HepG2 (cell line): ENCODE data around the gene SPATA21.

Experiments used
- CTCF ChIP-seq: sonication (generic); formaldehyde crosslinking; IDR thresholded peaks from 2 replicates; pipeline ENCODE4 v1.5.0; 2020; ENCODE audit warnings: mild to moderate bottlenecking, missing genetic modification reagents, moderate library complexity
- POLR2AphosphoS5 ChIP-seq: IDR thresholded peaks from 2 replicates; pipeline ENCODE4 v1.6.1; 2012; ENCODE audit warnings: low read depth, low read length
- ZNF274 ChIP-seq: sonication (generic); formaldehyde crosslinking; IDR thresholded peaks from 2 replicates; pipeline ENCODE4 v1.5.1; 2020; ENCODE audit warnings: mild to moderate bottlenecking, missing genetic modification reagents
- ZNF431 ChIP-seq: sonication (generic); formaldehyde crosslinking; IDR thresholded peaks from 2 replicates; pipeline ENCODE4 v1.9.0; 2022; ENCODE audit warnings: missing genetic modification reagents, low read depth, mild to moderate bottlenecking, borderline replicate concordance

GRCh38 chr1:16372535-16373285 lies 64.5 kb downstream of the SPATA21 start:
- no peak for TF ChIP-seq CTCF (CRISPR knock-in tag)
- no peak for TF ChIP-seq ZNF274 (CRISPR knock-in tag)
- TF ChIP-seq POLR2AphosphoS5 = no peak
- no peak for TF ChIP-seq ZNF431 (CRISPR knock-in tag)
